Uterus (tissue), 4 donors: Measurements from ENCODE around the gene LTBP4. TPM values are rescaled to one million over a fixed set of nuclear protein-coding genes. Genes with fewer than 3 reads are reported as not detected.

Experiments used
- DNase-seq, 2 donors: peaks; one replicate each; pipeline ENCODE4 v3.0.0-alpha.2; 2019 to 2020
- H3K27ac ChIP-seq, 2 donors: fragments of 200-600 bp; sonication (generic); 1 replicate in 1 of 2; 2 replicates in 1 of 2; pipeline ENCODE4 v1.5.1; 2016 to 2018
- H3K27me3 ChIP-seq, 2 donors: fragments of 200-600 bp; sonication (generic); one replicate each; pipeline ENCODE4 v1.5.1; 2018 to 2019; ENCODE audit warnings: control low read depth in 1 of 2
- H3K36me3 ChIP-seq, 2 donors: fragments of 200-600 bp; sonication (generic); one replicate each; pipeline ENCODE4 v1.5.1; 2019; ENCODE audit warnings: control low read depth in 1 of 2
- H3K4me1 ChIP-seq, 2 donors: fragments of 200-600 bp; sonication (generic); one replicate each; pipeline ENCODE4 v1.5.1; 2018 to 2019; ENCODE audit warnings: control low read depth in 1 of 2
- H3K4me3 ChIP-seq, 2 donors: fragments of 200-600 bp; sonication (generic); 1 replicate in 1 of 2; 2 replicates in 1 of 2; pipeline ENCODE4 v1.5.1; 2018 to 2019; ENCODE audit warnings: mild to moderate bottlenecking in 1 of 2
- H3K9me3 ChIP-seq, 2 donors: fragments of 200-600 bp; sonication (generic); one replicate each; pipeline ENCODE4 v1.5.1; 2019; ENCODE audit warnings: control low read depth in 1 of 2
- CTCF ChIP-seq, 4 experiments: fragments of 200-600 bp in 2 of 4; fragments of 450-650 bp in 2 of 4; sonication (generic) in 2 of 4; IDR thresholded peaks; one replicate each; pipeline ENCODE4 v1.5.1; 2016 to 2019; ENCODE audit warnings: antibody characterized with exemption in 4 of 4, mild to moderate bottlenecking in 2 of 4, moderate library complexity in 1 of 4
- POLR2A ChIP-seq, 2 donors: fragments of 450-650 bp; IDR thresholded peaks; one replicate each; pipeline ENCODE4 v1.6.1; 2016; ENCODE audit warnings: antibody characterized with exemption in 2 of 2, mild to moderate bottlenecking in 1 of 2, moderate library complexity in 1 of 2
- intact Hi-C: fragments of 100-400 bp; cut with DNase I; formaldehyde crosslinking; loops from one replicate; pipeline ENCODE4 v1.15.1; 2023; ENCODE audit warnings: low total_unique reads
- total RNA-seq, 4 donors: library from RNA; depleted of rRNA in 3 of 4; stranded (reverse); fragments of >200 nt in 3 of 4; gene quantifications; one replicate each; pipeline versions ENCODE4 v1.1.0 to v1.2.4, GENCODE V29; 2014 to 2023
- donor health status: DM: yes; HTN: yes; CAD: no.

LTBP4 gene
- total RNA-seq, 4 donors from 2014 or later: 163 to 1,000 (median 501) TPM

DNA sequence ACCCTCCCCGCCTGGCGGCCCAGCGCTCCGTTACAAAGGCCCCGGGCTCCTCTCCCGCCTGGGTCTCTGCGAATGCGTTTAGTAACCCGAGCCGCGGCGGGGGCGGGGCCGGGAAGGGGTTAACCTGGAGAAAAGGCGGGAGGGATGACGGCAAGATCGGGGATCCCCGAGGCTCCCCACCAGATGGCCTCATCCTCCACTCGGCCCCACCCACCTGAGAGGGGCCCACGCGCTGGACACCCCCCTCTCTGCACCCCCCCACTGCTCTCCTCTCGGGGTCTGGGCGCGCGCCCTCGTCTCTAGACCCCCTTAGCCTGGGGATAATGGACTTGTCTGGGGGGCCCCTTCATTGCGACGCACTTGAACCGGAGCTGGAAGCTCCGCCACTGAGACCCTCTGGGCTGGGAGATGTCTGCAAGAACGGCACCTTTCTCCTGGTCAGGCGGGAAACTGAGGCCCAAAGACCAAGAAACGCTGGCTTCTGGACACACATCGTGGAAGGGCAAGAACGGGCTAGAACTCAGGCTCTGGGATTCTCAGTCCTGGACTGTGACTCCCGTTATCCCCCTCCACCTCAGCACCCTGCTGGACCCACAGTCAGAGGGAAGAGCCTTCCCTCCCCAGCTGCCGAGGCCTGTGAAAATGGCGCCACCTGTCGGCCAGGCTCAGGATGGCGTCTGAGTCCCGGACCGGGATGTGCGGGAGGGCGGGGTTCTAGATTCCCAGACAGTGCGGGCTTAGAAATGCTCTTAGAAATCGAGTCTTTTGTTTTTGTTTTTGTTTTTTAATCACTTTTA, 2.9 kb upstream of the LTBP4 start:
- intact Hi-C loops: loop anchor here (5.0 kb wide), 1 partner anchor 66 kb away; no protein-coding TSS in a partner anchor
- Histone ChIP-seq H3K27ac (peak overlapping the region; percentile 91 to 97), H3K36me3 (no peaks in the 10 kb centered on the region), H3K9me3 (no peaks in the 10 kb centered on the region), H3K27me3 (no peaks in the 10 kb centered on the region), H3K4me3 (peak overlapping the region in 1 of 2 donors; percentile 40), H3K4me1 (peaks cover 0 to 34% of the 10 kb centered on the region in 2 donors)
- DNase-seq: peak; percentile 91 to 93
- TF ChIP-seq POLR2A (IDR thresholded peaks at IDR 0.05) (peak in 1 of 2 donors; percentile 32), CTCF (IDR thresholded peaks at IDR 0.05) (peak; percentile 96 to 99 (median 98))

DNA sequence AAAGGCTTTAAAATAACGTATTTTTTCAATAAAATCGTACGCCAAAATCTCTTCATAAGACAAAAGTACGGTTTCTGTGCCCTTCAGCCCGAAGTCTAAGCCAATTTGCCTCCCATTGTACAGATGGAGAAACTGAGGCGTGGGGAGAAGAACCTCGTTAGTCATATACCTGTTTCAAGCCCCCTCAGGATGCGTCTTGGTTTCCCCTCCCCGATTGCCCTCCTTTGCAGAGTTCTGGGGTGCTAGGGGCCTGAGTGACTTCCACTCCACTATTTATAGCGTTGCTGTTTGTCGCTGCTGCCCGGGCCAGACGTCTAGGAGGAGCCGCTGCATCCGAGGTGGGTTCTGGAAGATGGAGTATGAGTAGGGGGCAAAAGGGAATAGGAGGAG, 2.3 kb upstream of the LTBP4 start:
- no peaks in the 10 kb centered on the region for H3K9me3 ChIP-seq
- no peak overlapping the region for H3K4me3 ChIP-seq
- peaks cover 0 to 38% of the 10 kb centered on the region in 2 donors for H3K4me1 ChIP-seq
- H3K36me3 ChIP-seq: no peaks in the 10 kb centered on the region
- intact Hi-C loops: loop anchor here (5.0 kb wide), 1 partner anchor 67 kb away; no protein-coding TSS in a partner anchor
- H3K27ac ChIP-seq: peak overlapping the region; percentile 91 to 97
- no peaks in the 10 kb centered on the region for H3K27me3 ChIP-seq
- no peak for DNase-seq
- TF ChIP-seq CTCF (IDR thresholded peaks at IDR 0.05): no peak
- TF ChIP-seq POLR2A (IDR thresholded peaks at IDR 0.05): no peak

DNA sequence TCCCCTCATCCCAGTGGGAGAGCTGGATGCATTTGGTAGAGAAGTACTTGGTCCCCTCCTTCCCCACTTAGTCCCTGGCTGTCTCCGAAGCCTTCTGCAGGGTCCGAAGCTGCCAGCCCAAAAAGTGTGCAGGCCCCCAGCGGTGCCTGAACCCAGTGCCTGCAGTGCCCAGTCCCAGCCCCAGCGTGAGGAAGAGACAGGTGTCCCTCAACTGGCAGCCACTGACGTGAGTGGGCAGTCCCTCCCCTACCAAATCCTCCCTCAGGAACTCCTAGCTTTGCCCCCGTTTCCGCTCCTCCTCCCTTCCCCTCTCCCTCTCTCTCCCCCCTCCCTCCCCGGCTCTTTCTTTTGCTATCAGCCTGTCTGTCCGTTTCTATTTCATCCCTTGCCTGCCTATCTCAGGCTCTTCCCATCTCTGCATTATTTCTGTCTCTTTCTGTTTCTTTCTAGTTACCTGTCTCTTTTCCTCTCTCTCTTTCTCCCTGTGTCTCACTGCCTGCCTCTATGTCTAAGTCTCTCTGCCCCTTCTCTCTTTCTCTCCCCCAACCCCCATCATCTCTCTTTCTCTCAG, 1.8 kb upstream of the LTBP4 start:
- Histone ChIP-seq H3K27ac (peak overlapping the region; percentile 91 to 97), H3K27me3 (no peaks in the 10 kb centered on the region), H3K4me3 (peak overlapping the region in 1 of 2 donors; percentile 66), H3K36me3 (no peaks in the 10 kb centered on the region), H3K9me3 (no peaks in the 10 kb centered on the region), H3K4me1 (peaks cover 0 to 38% of the 10 kb centered on the region in 2 donors)
- intact Hi-C loops: loop anchor here (5.0 kb wide), 1 partner anchor 67 kb away; no protein-coding TSS in a partner anchor
- TF ChIP-seq POLR2A (IDR thresholded peaks at IDR 0.05) (no peak), CTCF (IDR thresholded peaks at IDR 0.05) (no peak)
- peak; percentile 57 to 68 for DNase-seq

DNA sequence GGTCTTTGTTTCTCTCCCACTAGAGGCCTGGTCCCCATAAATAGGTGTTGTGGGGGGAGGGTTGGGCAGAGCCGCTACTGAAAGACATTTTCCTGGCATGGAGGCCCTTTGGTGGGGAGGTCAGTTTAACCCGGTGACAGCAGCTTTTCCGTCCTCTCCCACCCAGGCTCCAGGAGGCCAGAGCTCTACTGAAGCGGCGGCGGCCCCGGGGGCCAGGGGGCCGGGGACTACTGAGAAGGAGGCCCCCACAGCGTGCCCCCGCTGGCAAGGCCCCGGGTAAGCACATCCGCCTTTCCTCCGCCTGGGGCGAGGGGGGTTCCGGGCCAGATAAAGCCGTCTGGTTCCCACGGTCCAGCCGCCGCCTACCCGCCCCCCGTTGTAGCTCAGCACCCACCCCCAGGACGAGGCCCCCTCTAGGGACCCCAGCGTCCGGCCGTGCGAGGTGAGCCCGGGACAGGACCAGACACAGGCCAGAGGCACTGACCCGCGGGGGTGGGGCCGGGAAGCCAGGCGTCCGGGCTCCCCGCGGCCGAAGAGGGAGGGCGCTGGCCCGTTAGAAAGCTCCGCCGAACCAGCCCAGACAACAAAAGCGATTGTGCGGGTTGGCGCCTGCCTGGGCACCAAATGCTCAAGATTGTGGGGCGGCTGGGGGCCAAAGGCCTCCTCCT, 1.1 kb upstream of the LTBP4 start:
- intact Hi-C loops: loop anchor here (5.0 to 10.0 kb wide), 2 partner anchors 68 to 135 kb away; partner anchors contain the start of genes BLVRB and SPTBN4
- peaks cover 0 to 42% of the 10 kb centered on the region in 2 donors for H3K4me1 ChIP-seq
- no peaks in the 10 kb centered on the region for H3K27me3 ChIP-seq
- H3K27ac ChIP-seq: peak overlapping the region; percentile 91 to 97
- TF ChIP-seq POLR2A (IDR thresholded peaks at IDR 0.05) (no peak), CTCF (IDR thresholded peaks at IDR 0.05) (no peak)
- H3K4me3 ChIP-seq: peak overlapping the region; percentile 16 to 66
- H3K9me3 ChIP-seq: no peaks in the 10 kb centered on the region
- peak in 1 of 2 donors; percentile 60 for DNase-seq
- no peaks in the 10 kb centered on the region for H3K36me3 ChIP-seq
